Stimulated activated CD4-positive, alpha-beta T cell treated with anti-CD3 and anti-CD28 coated beads, Interleukin-2, amount 100 ng/mL, for 48 hours (primary cell): Measurements from ENCODE around the gene FCAR.
"Not testable (repeated sequence)": the region's sequence is repeated elsewhere in the genome, so short reads cannot be mapped to it uniquely, and the experiment has no call there.

Experiments used
- DNase-seq, 2 donors: peaks; one replicate each; pipeline ENCODE4 v3.0.0-alpha.2; 2020

The FCAR gene

GRCh38 chr19:54896036-54896435 is 22.0 kb downstream of the FCAR start:
- DNase-seq = no peak

GRCh38 chr19:54898685-54899084 is 24.6 kb downstream of the FCAR start:
- DNase-seq = not testable (repeated sequence)

DNA sequence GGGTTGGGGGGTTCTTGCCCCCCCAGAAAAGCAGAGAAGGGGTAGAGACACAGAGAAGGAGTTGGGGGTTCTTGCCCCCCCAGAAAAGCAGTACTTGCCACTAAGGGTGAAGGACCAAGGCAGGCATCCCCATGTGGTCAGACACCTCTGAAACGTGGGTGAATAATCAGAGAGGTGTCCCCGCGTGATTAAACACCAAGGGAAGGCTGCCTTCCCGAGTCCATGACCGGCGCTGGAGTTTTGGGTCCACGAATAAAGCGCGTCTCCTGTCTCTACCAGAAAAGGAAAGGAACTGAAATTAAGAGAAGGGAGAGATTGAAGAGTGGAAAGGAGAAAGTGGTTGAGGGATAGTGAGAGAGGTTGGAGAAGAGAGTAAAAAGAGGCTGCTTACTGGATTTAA is 25.6 kb downstream of the FCAR start:
- not testable (repeated sequence) for DNase-seq

DNA sequence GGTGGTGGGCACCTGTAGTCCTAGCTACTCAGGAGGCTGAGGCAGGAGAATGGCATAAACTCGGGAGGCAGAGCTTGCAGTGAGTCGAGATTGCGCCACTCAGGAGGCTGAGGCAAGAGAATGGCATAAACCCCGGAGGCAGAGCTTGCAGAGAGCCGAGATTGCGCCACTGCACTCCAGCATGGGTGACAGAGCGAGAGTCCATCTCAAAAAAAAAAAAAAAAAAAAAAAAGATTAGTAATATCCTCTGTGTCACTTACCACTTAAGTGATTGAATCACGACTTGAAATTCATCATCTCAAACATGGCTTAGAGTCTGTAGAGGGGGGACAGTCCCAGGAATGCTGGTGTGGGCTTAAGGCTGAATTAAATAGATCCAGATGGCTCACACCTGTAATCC is 27.1 kb downstream of the FCAR start:
- not testable (repeated sequence) for DNase-seq

GRCh38 chr19:54902061-54902460 is 28.0 kb downstream of the FCAR start:
- no peak for DNase-seq

- no peak for DNase-seq
These were observed 29.3 kb downstream of the FCAR start for GRCh38 chr19:54903303-54903702.

DNA sequence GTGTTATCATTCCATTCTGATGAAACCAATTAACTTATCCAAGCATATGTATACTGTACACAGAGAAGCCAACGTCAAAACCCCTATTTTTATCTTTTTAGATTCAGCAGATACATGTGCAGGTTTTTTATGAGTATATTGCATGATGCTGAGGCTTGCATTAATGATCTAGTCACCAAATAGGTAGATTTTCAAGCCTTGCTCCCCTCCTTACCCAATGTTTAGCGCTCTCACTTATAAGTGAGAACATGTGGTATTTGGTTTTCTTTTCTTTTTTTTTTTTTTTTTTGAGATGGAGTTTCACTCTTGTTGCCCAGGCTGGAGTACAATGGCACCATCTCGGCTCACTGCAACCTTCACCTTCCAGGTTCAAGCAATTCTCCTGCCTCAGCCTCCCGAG is 30.2 kb downstream of the FCAR start:
- DNase-seq = not testable (repeated sequence)

- no peak for DNase-seq
These were observed 31.4 kb downstream of the FCAR start for GRCh38 chr19:54905421-54905802.

GRCh38 chr19:54905803-54906511 is 31.9 kb downstream of the FCAR start, which contains the start of gene NCR1:
TSS of gene NCR1 (plus strand) at chr19:54906148. CDS start at chr19:54906188, 40 bp downstream.
- no peak for DNase-seq

DNA sequence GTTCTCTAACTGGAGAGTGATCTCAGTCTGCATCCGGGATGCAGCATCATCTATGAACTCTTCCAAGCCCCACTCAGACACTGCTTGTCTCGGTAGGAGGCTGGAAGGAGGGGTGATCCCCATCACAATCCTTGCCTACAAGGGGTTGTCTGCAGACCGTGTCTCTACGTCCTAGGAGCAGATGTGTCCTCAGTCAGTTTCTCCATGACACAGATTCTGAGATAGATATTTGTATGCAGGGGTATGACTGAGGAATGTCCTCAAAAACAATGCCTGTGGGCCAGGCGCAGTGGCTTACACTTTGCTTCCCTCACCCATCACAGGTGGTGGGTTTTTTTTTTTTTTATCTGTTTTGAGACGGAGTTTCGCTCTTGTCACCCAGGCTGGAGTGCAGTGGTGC is 32.8 kb downstream of the FCAR start:
- no peak for DNase-seq

GRCh38 chr19:54907899-54908298 is 33.9 kb downstream of the FCAR start:
- DNase-seq = not testable (repeated sequence)

GRCh38 chr19:54916822-54917221 is 42.8 kb downstream of the FCAR start:
- DNase-seq = no peak

DNA sequence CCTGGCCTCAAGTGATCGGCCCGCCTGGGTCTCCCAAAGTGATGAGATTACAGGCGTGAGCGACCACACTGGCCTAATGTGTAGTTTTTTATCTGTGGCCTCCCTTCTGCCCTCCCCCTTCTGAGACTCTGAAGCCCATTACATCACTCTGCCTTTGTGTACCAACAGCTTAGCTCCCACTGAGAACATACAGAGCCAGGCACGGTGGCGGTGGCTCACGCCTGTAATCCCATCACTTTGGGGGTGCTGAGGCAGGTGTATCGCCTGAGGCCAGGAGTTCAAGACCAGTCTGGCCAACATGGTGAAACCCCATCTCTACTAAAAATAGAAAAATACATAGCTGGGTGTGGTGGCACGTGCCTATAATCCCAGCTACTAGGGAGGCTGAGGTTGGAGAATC is 44.5 kb downstream of the FCAR start:
- no peak for DNase-seq

DNA sequence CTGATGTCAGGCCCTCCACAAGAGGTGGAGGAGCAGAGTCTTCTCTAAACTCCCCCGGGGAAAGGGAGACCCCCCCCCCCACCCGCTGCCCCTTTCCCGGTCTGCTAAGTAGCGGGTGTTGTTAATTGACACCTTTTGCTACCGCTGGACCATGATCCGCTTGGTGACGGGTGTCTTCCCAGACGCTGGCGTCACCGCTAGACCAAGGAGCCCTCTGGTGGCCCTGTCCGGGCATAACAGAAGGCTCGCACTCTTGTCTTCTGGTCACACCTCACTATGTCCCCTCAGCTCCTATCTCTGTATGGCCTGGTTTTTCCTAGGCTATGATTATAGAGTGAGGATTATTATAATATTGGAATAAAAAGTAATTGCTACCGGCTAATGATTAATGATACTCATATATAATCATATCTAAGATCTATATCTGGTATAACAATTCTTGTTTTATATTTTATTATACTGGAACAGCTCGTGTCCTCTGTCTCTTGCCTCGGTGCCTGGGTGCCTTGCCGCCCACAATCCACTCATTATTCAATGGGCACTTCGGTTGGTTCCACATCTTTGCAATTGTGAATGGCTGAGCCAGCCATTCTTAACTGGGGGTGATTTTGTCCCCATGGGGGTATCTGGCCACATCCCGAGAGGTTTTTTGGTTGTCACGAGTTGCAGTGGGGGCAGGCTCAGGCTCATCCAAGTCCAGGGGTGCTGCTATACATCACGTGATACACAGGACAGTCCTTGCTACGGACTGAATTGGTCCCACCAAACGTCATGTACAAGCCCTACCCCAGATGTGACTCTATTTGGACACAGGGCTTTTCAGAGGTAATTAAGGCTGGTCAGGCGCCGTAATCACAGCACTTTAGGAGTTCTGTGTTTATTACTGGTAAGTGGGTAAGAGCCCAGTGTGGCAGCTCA is 45.9 kb downstream of the FCAR start:
- not testable (repeated sequence) for DNase-seq

DNA sequence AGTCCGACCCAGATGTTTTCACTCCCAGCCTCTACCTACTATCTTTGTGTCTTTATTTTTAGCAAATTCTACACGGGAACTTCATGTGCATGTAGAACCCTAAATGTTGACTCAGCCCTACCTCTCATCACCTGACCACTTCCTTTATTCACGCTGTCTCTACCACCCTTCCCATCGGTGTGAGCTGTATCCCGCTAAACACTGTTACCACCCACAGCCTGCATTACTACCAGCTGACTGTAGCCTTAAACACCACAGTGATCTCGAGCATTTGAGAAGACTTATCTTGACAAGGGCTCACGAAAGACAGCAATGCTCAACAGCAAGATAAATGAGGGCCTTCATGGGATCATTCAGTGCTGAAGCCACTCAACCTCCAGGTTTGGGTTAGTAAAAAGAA is 47.0 kb downstream of the FCAR start:
- DNase-seq = no peak

- no peak for DNase-seq
These were observed 49.2 kb downstream of the FCAR start for GRCh38 chr19:54923276-54923675.

DNA sequence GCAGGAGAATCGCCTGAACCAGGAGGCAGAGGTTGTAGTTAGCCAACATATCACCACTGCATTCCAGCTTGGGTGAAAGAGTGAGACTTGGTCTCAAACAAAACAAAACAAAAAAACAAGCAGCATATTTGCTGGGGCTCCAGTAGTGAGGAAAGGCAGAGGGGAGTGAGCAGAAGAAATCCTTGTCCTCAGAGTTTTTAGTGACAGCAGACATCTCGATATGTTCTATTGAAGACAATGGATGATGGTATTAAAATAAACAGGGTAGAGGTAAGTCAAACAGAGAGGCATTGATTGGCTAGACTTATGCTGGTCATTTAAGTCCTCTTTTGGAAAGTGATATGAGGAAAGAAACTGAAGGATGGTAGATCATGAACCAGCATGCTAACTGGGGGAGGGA is 54.3 kb downstream of the FCAR start:
- DNase-seq = no peak

- no peak for DNase-seq
These were observed 63.9 kb downstream of the FCAR start for GRCh38 chr19:54937926-54938325.

DNA sequence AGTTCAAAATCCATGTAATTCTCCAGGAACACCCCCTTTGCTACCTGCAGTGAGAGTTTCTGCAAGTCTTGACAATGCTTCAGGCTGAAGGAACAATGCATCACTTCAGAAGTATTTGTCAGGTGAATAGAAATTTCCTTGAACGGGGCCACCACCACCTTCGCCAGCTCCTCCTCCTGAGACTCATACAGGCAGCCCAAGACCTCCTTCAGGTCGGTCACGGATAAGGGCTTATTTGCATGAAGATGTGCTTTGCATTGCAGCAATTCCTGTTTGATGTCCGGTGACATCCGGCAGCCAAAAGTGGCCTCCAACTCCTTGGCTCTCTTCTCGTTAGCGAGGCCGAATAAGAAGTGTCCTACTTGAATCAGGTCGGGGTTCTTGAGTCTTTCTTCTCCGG is 64.9 kb downstream of the FCAR start:
- no peak for DNase-seq

- DNase-seq = not testable (repeated sequence)
These were observed 65.5 kb downstream of the FCAR start for GRCh38 chr19:54939538-54939937.
